ENCODE results near the gene ABCB11.
"Not testable (repeated sequence)": the region's sequence is repeated elsewhere in the genome, so short reads cannot be mapped to it uniquely, and the experiment has no call there.

Gene ABCB11

DNA sequence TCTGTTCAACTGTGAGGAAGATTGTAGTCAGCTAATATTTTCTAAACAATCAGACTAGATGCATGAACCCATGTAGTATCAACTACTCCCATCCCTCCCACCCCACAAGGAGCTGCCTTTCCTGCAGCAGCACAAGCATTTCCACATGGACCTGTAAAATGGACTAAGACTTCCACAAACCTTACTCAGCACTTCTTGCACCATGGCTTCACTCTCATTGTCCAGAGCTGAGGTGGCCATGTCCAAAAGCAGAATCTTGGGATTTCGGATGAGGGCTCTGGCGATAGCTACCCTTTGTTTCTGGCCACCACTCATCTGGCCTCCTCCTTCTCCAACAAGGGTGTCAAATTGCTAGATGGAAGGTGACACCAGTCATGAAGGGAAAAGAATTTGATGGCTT lies 61.3 kb downstream of the ABCB11 start:
- DNase-seq = no peak

- DNase-seq = no peak
Measured at GRCh38 chr2:168968342-168968741, 62.8 kb downstream of the ABCB11 start.

DNA sequence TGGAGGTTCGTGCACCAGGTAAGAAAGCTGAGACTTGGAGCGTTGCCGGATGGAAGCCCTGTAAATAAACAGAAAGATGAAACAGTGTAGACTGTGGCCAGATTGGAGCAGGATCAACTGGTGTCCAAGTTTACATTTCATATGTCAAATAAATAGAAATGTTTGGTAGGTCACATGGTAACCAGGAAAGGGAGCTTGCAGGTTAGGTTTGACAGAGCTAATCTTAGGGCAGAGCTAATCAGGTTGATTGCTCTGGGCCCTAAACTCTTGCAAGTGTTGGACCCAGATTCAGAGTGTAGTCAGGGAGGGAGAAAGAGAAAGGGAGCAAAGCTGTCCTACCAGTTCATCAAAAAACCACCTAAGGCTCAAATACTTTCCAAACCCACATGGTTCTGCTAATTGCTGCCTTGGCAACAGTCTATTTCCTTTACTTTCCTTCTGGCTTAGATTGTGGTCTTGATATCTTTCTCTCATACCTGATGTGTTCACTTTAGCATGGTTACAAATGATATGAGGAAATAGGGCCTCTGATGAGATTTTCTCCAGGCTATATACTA lies 66.8 kb downstream of the ABCB11 start:
- DNase-seq = no peak

- no peak for DNase-seq
Measured at GRCh38 chr2:168962636-168963035, 68.5 kb downstream of the ABCB11 start.

GRCh38 chr2:168961450-168962229 lies 69.5 kb downstream of the ABCB11 start:
- no peak for DNase-seq

- no peak for DNase-seq
Measured at GRCh38 chr2:168956392-168956791, 74.7 kb downstream of the ABCB11 start.

GRCh38 chr2:168955321-168955720 lies 75.8 kb downstream of the ABCB11 start:
- DNase-seq = no peak

DNA sequence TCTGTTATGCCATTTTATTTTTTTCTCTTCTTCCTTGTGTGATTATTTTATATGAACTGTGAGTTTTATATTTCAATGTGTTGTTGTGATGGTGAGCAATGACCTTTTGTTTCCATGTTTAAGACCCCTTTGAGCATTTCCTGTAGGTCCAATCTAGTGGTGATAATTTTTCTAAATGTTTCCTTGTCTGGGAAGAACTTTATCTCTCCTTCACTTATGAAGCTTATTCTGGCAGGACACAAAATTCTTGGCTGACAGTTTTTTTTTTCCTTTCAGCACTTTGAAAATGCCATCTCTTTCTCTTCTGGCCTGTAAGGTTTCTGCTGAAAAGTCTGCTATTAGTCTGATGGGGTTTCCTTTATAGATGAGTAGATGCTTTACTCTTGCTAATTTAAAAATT lies 76.9 kb downstream of the ABCB11 start:
- DNase-seq = no peak

- no peak for DNase-seq
Measured at GRCh38 chr2:168952424-168952823, 78.7 kb downstream of the ABCB11 start.

- no peak for DNase-seq
Measured at GRCh38 chr2:168951871-168952270, 79.3 kb downstream of the ABCB11 start.

DNA sequence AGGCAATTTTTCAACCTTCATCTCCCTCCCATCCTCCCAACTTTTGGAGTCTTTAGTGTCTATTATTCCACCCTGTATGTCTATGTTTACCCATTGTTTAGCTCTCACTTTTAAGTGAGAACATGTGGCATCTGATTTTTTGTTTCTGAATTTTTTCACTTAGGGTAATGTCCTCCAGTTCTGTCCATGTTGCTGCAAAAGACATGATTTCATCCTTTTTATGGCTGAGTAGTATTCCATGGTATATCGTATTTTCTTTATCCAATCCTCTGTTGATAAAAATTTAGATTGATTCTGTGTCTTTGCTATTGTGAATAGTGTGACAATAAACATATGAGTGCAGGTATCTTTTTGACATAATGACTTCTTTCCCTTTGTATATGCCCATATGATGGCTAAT lies 81.8 kb downstream of the ABCB11 start:
- DNase-seq = no peak

DNA sequence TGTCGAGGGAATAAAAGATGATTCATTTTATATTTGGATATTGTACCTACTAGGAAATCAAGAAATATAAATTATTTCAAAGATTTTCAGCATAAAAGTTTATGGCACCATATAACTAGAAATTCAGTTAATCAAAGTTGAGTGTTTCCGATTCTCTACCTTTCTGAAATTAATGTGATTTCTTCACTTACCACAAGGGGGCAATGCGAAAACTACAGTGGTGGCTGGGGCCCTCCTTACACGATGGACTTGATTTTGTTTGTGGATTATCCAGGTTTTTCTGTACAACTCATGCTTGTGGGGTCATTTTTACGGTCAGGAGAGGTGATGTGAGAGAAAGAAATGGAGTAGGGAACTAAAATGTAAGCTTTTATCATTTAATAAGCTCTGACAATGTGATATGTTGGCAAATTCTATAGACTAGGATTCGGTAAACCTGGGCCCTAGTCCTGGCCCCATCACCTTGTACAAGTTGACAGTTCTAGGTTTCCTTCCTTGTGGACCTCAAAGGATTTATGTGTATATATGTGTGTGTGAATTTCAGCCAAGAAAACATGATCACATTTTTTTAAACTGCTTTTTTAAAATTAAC lies 82.4 kb downstream of the ABCB11 start:
- DNase-seq = no peak

- DNase-seq = no peak
Measured at GRCh38 chr2:168945508-168945907, 85.6 kb downstream of the ABCB11 start.

- no peak for DNase-seq
Measured at GRCh38 chr2:168944065-168944464, 87.1 kb downstream of the ABCB11 start.

DNA sequence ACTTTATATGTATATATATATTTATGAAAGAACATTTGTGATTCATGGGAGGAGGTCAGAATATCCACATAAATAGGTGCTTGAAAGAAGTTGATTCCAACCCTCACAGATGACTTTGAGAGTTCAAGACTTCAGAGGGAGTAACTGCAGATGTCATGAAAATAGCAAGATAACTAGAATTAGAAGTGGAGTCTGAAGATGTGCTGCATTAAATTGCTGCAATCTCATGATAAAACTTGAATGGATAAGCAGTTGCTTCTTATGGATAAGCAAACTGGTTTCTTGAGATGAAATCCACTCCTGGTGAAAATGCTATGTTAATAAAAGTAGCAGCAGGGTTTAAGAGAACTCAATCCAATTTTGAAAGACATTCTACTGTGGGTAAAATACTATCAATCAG lies 89.8 kb downstream of the ABCB11 start:
- no peak for DNase-seq

- no peak for DNase-seq
Measured at GRCh38 chr2:168939918-168940317, 91.2 kb downstream of the ABCB11 start.

DNA sequence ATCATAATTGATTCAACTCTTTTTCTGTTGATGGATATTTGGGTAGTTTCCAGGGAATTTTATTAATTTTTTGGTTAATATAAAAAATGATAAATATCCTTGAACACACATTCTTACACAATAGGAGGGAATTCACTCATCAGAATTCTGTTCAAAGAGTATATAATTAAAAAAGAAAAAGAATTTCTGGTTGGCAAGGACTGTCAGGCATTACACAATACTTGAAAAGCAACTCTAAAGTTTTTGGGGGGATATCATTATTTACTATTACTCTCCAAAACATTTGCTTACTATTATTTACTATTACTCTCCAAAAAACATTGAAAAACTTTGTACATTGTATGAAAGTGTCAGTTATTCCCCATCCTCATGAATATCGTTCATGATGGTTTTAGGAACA lies 92.1 kb downstream of the ABCB11 start:
- DNase-seq = no peak

DNA sequence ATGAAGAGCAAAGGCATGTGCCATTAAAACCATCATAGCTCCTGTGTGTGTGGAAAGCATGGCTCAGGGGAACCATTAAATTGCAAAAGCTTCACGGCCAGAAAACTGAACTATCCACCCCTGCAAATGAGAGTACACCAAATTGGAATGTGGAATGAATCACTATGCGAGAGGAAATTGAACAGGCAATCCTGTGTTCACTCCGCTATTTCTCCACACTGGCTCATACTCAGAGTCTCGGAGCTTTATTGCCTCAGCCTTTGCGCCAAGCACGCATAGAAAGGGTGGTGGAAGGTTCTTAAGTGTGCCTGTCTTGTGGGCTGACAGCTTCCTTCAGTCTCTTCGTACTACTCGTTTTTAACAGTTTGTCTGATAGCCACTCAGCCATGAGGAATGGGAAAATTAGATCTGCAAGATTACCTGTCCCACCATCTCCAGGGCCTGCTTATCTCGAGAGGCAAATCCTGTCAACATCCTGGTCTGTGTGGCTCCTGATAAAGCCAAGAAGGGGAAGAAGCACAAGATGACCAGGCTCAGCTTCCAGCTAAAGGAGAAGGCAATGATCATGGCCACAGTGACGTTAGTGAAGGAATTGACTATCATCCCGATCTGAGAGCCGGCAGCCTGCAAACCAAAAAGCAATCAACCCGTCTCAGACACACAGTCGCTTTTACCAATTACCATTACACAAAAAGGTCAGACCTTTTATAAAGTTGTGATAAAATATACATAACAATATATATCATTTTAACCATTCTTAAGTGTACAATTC lies 95.1 kb downstream of the ABCB11 start:
- no peak for DNase-seq

DNA sequence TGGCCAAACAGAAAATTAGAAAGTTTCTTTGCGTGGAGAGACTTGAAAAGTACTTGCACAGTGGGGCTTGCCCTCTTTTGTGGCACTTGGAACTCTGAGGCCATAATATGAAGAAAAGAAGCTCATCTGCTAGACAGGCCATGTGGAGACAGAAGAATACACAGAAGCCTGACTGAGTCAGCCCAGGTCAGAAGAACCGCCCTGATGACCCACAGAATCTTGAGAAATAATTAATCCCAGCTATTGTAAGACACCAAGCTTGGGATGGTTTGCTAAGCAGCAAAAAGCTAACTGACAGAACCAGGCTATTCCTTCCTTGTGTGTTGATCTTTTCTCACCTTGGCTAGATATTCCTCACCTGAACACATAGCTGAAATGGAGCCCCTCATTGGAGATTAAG lies 96.3 kb downstream of the ABCB11 start:
- DNase-seq = no peak

DNA sequence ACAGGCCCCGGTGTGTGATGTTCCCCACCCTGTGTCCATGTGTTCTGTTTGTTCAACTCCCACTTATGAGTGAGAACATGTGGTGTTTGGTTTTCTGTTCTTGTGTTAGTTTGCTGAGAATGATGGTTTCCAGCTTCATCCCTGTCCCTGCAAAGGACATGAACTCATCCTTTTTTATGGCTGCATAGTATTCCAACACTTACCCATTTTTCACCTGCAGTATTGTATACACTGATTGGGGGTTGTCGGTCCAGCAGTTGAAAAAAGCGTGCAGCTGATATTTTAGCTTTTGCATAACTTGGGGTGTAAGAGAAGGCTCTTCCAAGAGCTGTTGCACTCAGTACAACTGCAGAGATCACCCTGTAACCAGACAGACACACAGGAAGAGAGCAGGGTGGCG lies 99.0 kb downstream of the ABCB11 start:
- not testable (repeated sequence) for DNase-seq

DNA sequence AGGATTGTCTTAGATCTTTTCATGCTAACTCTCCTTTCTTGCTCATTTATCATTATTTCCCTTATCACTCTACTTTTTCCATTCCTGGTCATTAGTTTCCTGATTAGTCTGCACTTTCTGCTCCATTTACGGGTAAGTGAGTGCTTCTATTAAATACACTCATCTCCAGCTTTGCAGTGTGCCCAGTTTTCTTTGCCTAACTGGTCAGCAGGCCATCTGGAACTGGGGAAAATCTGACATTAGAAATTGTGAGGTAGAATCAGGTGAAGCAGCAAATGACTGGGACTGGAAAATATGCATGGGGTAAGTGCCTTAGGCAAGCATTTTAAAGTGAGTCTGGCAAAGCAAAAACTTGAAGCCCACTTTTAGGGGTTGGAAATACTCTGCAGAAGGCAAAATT lies 100.9 kb downstream of the ABCB11 start:
- no peak for DNase-seq

GRCh38 chr2:168929031-168929430 lies 102.1 kb downstream of the ABCB11 start:
- no peak for DNase-seq

- no peak for DNase-seq
Measured at GRCh38 chr2:168928113-168928831, 102.9 kb downstream of the ABCB11 start.
